GM21737 (cell line): ENCODE results near the gene CORO6.

ENCODE experiments used
- ATAC-seq: cut with Tn5 transposase; IDR thresholded peaks from one replicate; pipeline ENCODE4 v1.9.1; 2021; ENCODE audit warnings: mild to moderate bottlenecking, moderate library complexity; ENCODE audit not compliant: unreplicated experiment

Gene CORO6

GRCh38 chr17:29578626-29579485, 43.9 kb downstream of the CORO6 start:
- no peak for ATAC-seq

GRCh38 chr17:29577385-29578211, 45.1 kb downstream of the CORO6 start:
- no peak for ATAC-seq

- ATAC-seq, result no peak
Observed at GRCh38 chr17:29577001-29577370, 45.7 kb downstream of the CORO6 start.

GRCh38 chr17:29576214-29577000, 46.3 kb downstream of the CORO6 start:
- ATAC-seq, result no peak

- no peak for ATAC-seq
Observed at GRCh38 chr17:29575511-29576213, 47.0 kb downstream of the CORO6 start.

- no peak for ATAC-seq
Observed at GRCh38 chr17:29574732-29575510, 47.8 kb downstream of the CORO6 start.

GRCh38 chr17:29573871-29574731, 48.6 kb downstream of the CORO6 start:
- no peak for ATAC-seq

- ATAC-seq, result no peak
Observed at GRCh38 chr17:29573558-29573869, 49.2 kb downstream of the CORO6 start.

- ATAC-seq, result no peak
Observed at GRCh38 chr17:29572691-29573557, 49.8 kb downstream of the CORO6 start.

- ATAC-seq, result no peak
Observed at GRCh38 chr17:29571883-29572681, 50.6 kb downstream of the CORO6 start.

GRCh38 chr17:29571486-29571882, 51.2 kb downstream of the CORO6 start:
- ATAC-seq, result no peak

GRCh38 chr17:29570521-29570920, 52.2 kb downstream of the CORO6 start:
- no peak for ATAC-seq

- no peak for ATAC-seq
Observed at GRCh38 chr17:29569245-29569950, 53.3 kb downstream of the CORO6 start.

- peak; percentile 39 for ATAC-seq
Observed at GRCh38 chr17:29568331-29569244, 54.1 kb downstream of the CORO6 start, which contains the start of gene TP53I13. TP53I13 (plus strand) TSS chr17:29568701; CDS start chr17:29568759, 58 bp downstream.

GRCh38 chr17:29567554-29568330, 55.0 kb downstream of the CORO6 start:
- peak; percentile 40 for ATAC-seq
